CD4-positive, alpha-beta T cell treated with Interleukin-17A for 1 hour (primary cell): ENCODE results near the gene ZNF830.
"Not testable (repeated sequence)": the region's sequence is repeated elsewhere in the genome, so short reads cannot be mapped to it uniquely, and the experiment has no call there.

Experiments used
- DNase-seq: peaks from one replicate; pipeline ENCODE4 v3.0.0-alpha.2; 2020

Gene ZNF830

GRCh38 chr17:34961093-34961911 is at the start of gene ZNF830, which contains the start of gene CCT6B:
Gene ZNF830 (plus strand): TSS chr17:34961540. CDS start chr17:34961567, 27 bp downstream.
Gene CCT6B (minus strand): TSS chr17:34961460. CDS start chr17:34961393, 67 bp downstream.
- DNase-seq: peak; percentile 94

GRCh38 chr17:34913001-34913400 is 48.3 kb upstream of the ZNF830 start:
- DNase-seq: no peak

- DNase-seq: no peak
These were observed 45.2 kb upstream of the ZNF830 start for GRCh38 chr17:34916120-34916519.

- DNase-seq: no peak
These were observed 44.0 kb upstream of the ZNF830 start for GRCh38 chr17:34917381-34917780.

GRCh38 chr17:34920676-34921075 is 40.7 kb upstream of the ZNF830 start:
- no peak for DNase-seq

GRCh38 chr17:34926661-34927060 is 34.7 kb upstream of the ZNF830 start:
- no peak for DNase-seq

GRCh38 chr17:34930283-34930682 is 31.1 kb upstream of the ZNF830 start:
- DNase-seq: no peak

GRCh38 chr17:34950780-34951179 is 10.6 kb upstream of the ZNF830 start:
- DNase-seq: not testable (repeated sequence)

- no peak for DNase-seq
These were observed 2.9 kb upstream of the ZNF830 start for GRCh38 chr17:34958438-34958837.

GRCh38 chr17:34974179-34974578 is 12.8 kb downstream of the ZNF830 start:
- DNase-seq: no peak

GRCh38 chr17:34974794-34975785 is 13.8 kb downstream of the ZNF830 start:
- no peak for DNase-seq

GRCh38 chr17:34979153-34979552 is 17.8 kb downstream of the ZNF830 start:
- no peak for DNase-seq

GRCh38 chr17:34979650-34980352 is 18.5 kb downstream of the ZNF830 start:
- DNase-seq: no peak

- peak; percentile 94 for DNase-seq
These were observed 19.0 kb downstream of the ZNF830 start, which contains the start of gene LIG3 for GRCh38 chr17:34980353-34980680. Gene LIG3 (plus strand): TSS chr17:34980512. CDS start chr17:34983006, 2,494 bp downstream.

GRCh38 chr17:34980681-34981537 is 19.6 kb downstream of the ZNF830 start:
- peak; percentile 81 for DNase-seq

GRCh38 chr17:34981538-34982241 is 20.4 kb downstream of the ZNF830 start:
- DNase-seq: no peak

- DNase-seq: no peak
These were observed 25.9 kb downstream of the ZNF830 start for GRCh38 chr17:34987232-34987631.

- DNase-seq: no peak
These were observed 27.3 kb downstream of the ZNF830 start for GRCh38 chr17:34988644-34989043.

- no peak for DNase-seq
These were observed 28.1 kb downstream of the ZNF830 start for GRCh38 chr17:34989473-34989872.

- no peak for DNase-seq
These were observed 29.6 kb downstream of the ZNF830 start for GRCh38 chr17:34990921-34991365.

- no peak for DNase-seq
These were observed 30.3 kb downstream of the ZNF830 start for GRCh38 chr17:34991606-34992005.
